ENCODE results near the gene RGMB. TPM values are rescaled to one million over a fixed set of nuclear protein-coding genes. Genes with fewer than 3 reads are reported as not detected.
A peak's percentile ranks its signal among the peaks of the same experiment; 100 is the strongest.

Gene RGMB
- total and polyA plus RNA-seq, 2 experiments from 2014 or later, result 145 to 201 TPM

DNA sequence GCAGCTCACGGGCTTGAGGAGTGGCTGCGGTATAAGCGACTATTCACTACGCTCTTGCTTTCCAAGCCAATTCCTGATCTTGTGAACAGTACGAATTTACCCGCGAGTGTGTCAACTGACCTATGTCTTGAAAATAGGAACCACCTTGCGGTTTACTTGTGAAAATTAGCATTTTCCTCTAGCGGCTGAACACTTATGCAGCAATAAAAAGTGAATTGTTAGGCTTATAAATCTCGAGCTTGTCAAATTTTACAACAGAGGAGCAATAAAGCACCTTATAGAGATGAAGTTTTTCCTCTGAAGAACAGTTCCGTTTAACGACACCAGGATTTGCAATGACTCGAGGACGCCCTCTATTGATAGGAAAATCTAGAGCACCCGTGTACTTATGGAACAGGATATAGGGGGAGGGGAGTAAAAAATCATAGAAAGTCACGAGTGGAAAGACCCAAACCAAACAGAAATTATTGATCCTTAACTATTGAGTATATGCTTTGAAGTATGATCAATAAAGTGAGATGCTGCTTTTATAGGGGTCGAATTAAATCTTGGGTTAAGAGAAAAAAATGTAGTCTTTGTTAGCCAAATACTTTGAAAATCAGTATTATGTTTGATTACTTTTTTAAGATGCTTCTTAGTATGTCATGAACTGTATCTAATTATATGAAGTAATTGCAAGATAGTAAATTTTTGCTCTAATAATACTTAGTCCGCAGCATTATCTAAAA lies 1.9 kb upstream of the RGMB start:
- no peaks in the 10 kb centered on the region for H3K9me2 ChIP-seq (ENCODE audit: insufficient read depth)
- in situ Hi-C loops (cut with MboI), result no loop called here
- peak overlapping the region; percentile 99 for H3K4me3 ChIP-seq
- peaks cover 11% of the 10 kb centered on the region; the same call in 1 of the 2 replicates for H3K4me1 ChIP-seq (ENCODE audit: insufficient read depth)
- H3K9ac ChIP-seq, result peak overlapping the region; percentile 100
- no peaks in the 10 kb centered on the region for H3K9me3 ChIP-seq (ENCODE audit: low read depth)
- no peak overlapping the region for H2AFZ ChIP-seq
- WGBS, 2 experiments (ENCODE audit: low coverage in 1 of 2, low lambda C conversion rate in 2 of 2, missing lambda C conversion rate in 2 of 2), result 4% methylated on average over 18 of the region's 18 CpGs
- peak overlapping the region; percentile 99 for H3K4me2 ChIP-seq (ENCODE audit: unreplicated experiment)
- peak overlapping the region; percentile 94 for H3K27ac ChIP-seq
- peaks cover 44% of the 10 kb centered on the region for H3K36me3 ChIP-seq (ENCODE audit: low read depth)
- H4K20me1 ChIP-seq (ENCODE audit: insufficient read depth), result peaks cover 10% of the 10 kb centered on the region; the same call in 1 of the 2 replicates
- TF ChIP-seq EZH2phosphoT487 (IDR thresholded peaks at IDR 0.05; ENCODE audit: insufficient read depth, low read depth), result no peak
- no peak for TF ChIP-seq EZH2 (IDR thresholded peaks at IDR 0.05; ENCODE audit: insufficient read depth, poor library complexity, severe bottlenecking)
- peaks cover 73% of the 10 kb centered on the region for H3K79me2 ChIP-seq (ENCODE audit: insufficient read depth)
- peaks cover 58% of the 10 kb centered on the region for H3F3A ChIP-seq (ENCODE audit: insufficient read depth)
- DNase-seq, result peak; percentile 90
- H3K27me3 ChIP-seq (replicated peaks; ENCODE audit: insufficient read depth), result no peaks in the 10 kb centered on the region

DNA sequence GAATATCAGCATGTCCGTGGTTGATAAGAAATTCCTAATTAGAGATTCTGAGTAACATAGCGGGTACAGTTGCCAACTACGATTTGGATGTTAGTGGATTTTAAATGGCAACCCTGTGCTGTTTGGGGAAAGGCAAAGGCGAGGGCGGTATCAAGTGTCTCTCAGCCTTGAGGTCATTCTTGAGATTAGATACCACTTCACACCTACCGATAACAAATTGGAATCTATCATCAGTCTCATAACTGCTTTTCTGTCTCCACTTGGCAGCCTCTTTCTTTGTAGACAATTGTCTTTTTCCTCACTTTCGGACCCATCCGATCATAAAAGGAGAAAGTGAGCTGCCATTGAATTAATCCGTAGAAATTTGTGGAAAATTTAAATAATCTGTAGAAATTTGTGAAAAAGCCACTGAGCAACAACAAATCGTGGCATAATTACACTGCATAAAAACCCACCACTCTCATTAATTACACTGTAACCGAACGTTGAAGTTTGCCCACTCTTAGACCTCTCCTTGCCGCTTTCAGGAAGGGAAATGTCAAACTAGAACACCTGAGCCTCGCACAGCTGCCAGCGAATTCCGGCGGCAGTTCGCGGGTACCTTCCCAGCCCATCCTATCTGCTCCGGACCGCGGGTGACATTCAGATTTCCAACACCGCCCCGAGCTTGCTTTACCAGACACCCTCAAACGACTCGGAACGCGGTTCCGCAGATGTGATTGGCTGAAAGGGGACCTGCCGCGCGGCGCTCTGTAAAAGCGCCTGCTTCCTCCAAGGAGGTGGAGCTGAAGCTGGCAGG lies 849 bp upstream of the RGMB start:
- H2AFZ ChIP-seq, result no peak overlapping the region
- peak overlapping the region; percentile 94 for H3K27ac ChIP-seq
- no peak for TF ChIP-seq EZH2 (IDR thresholded peaks at IDR 0.05; ENCODE audit: insufficient read depth, poor library complexity, severe bottlenecking)
- no peak for TF ChIP-seq EZH2phosphoT487 (IDR thresholded peaks at IDR 0.05; ENCODE audit: insufficient read depth, low read depth)
- peak; percentile 56 for DNase-seq
- H3K4me1 ChIP-seq (ENCODE audit: insufficient read depth), result peaks cover 11% of the 10 kb centered on the region
- H3K4me3 ChIP-seq, result peak overlapping the region; percentile 99
- WGBS, 2 experiments (ENCODE audit: low coverage in 1 of 2, low lambda C conversion rate in 2 of 2, missing lambda C conversion rate in 2 of 2), result 6 to 7% methylated on average over 34 of the region's 34 CpGs
- no peaks in the 10 kb centered on the region for H3K27me3 ChIP-seq (replicated peaks; ENCODE audit: insufficient read depth)
- H3F3A ChIP-seq (ENCODE audit: insufficient read depth), result peaks cover 63% of the 10 kb centered on the region
- in situ Hi-C loops (cut with MboI), result no loop called here
- peaks cover 19% of the 10 kb centered on the region for H4K20me1 ChIP-seq (ENCODE audit: insufficient read depth)
- peak overlapping the region; percentile 99 for H3K4me2 ChIP-seq (ENCODE audit: unreplicated experiment)
- H3K9me2 ChIP-seq (ENCODE audit: insufficient read depth), result no peaks in the 10 kb centered on the region
- peaks cover 54% of the 10 kb centered on the region for H3K36me3 ChIP-seq (ENCODE audit: low read depth)
- peak overlapping the region; percentile 100 for H3K9ac ChIP-seq
- peaks cover 84% of the 10 kb centered on the region for H3K79me2 ChIP-seq (ENCODE audit: insufficient read depth)
- no peaks in the 10 kb centered on the region for H3K9me3 ChIP-seq (ENCODE audit: low read depth)

DNA sequence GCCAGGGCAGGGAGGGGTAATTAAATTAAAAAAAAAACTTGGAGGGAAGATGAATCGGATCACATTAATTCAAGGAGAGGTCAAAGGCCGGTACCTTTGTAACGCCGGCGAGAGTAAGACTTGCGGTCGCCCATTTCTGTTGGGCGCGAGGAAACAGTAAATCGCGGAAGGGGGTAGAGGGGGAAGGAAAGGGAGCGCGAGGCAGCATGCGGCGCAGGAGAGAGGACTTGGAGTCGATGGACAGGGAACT lies 324 bp upstream of the RGMB start:
- WGBS, 2 experiments (ENCODE audit: low coverage in 1 of 2, low lambda C conversion rate in 2 of 2, missing lambda C conversion rate in 2 of 2), result 1% methylated on average over 16 of the region's 16 CpGs
- peaks cover 64% of the 10 kb centered on the region for H3F3A ChIP-seq (ENCODE audit: insufficient read depth)
- no peaks in the 10 kb centered on the region for H3K27me3 ChIP-seq (replicated peaks; ENCODE audit: insufficient read depth)
- no peak overlapping the region for H2AFZ ChIP-seq
- H3K36me3 ChIP-seq (ENCODE audit: low read depth), result peaks cover 60% of the 10 kb centered on the region
- no peaks in the 10 kb centered on the region for H3K9me2 ChIP-seq (ENCODE audit: insufficient read depth)
- TF ChIP-seq EZH2 (IDR thresholded peaks at IDR 0.05; ENCODE audit: insufficient read depth, poor library complexity, severe bottlenecking) (no peak), EZH2phosphoT487 (IDR thresholded peaks at IDR 0.05; ENCODE audit: insufficient read depth, low read depth) (no peak)
- in situ Hi-C loops (cut with MboI), result no loop called here
- H3K27ac ChIP-seq, result peak overlapping the region; percentile 94
- DNase-seq, result no peak
- H4K20me1 ChIP-seq (ENCODE audit: insufficient read depth), result peaks cover 21% of the 10 kb centered on the region
- H3K4me3 ChIP-seq, result peak overlapping the region; percentile 99
- H3K4me1 ChIP-seq (ENCODE audit: insufficient read depth), result peaks cover 12% of the 10 kb centered on the region; the same call in 1 of the 2 replicates
- H3K9me3 ChIP-seq (ENCODE audit: low read depth), result no peaks in the 10 kb centered on the region
- peaks cover 89% of the 10 kb centered on the region for H3K79me2 ChIP-seq (ENCODE audit: insufficient read depth)
- H3K4me2 ChIP-seq (ENCODE audit: unreplicated experiment), result peak overlapping the region; percentile 99
- H3K9ac ChIP-seq, result peak overlapping the region; percentile 100

DNA sequence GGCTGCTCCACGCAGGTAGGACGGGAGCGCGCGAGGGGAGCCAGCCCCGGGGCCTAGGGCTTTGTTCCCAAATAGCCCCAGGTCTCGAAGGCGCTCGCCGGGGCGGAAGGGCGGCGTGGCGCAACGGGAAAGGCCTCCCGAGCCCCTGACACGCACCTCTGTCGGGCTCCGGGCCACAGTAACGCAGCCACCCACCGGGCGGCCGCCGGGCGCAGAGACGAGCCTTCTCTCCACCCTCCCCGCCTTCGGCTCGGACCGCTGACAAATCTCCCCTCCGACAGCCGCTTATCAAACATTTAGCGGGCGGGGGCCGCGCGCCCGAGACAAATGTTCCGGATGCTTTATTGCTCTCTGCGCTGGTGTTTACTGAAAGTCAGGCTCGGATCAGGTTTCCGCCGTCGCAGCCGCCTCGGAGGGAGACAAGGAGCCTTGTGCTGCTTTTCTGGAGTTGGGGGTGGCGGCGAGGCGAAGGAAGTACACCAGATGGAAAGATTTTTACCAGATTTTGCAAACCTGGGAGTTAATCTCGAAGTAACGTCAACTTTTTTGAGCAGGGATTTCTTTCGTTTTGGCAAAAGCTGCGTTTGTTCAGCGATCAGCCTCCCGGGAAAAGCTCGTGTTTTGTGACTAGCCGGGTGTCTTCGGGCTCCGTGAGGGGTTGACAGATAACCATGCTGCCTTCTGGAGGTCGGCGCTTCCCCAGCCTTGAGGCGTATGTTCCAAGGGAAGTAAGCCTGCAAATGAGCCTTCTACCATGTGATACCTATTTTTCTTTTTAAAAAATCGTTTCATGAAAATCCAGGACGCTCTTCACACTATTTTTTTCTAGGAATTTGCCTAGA lies 950 bp downstream of the RGMB start:
- no peaks in the 10 kb centered on the region for H3K27me3 ChIP-seq (replicated peaks; ENCODE audit: insufficient read depth)
- peaks cover 33% of the 10 kb centered on the region for H4K20me1 ChIP-seq (ENCODE audit: insufficient read depth)
- H3K4me3 ChIP-seq, result peak overlapping the region; percentile 99
- H3K27ac ChIP-seq, result peak overlapping the region; percentile 94
- H2AFZ ChIP-seq, result no peak overlapping the region
- peaks cover 73% of the 10 kb centered on the region for H3F3A ChIP-seq (ENCODE audit: insufficient read depth)
- H3K4me1 ChIP-seq (ENCODE audit: insufficient read depth), result peaks cover 25% of the 10 kb centered on the region
- no peaks in the 10 kb centered on the region for H3K9me3 ChIP-seq (ENCODE audit: low read depth)
- TF ChIP-seq EZH2 (IDR thresholded peaks at IDR 0.05; ENCODE audit: insufficient read depth, poor library complexity, severe bottlenecking), result no peak
- no peak for TF ChIP-seq EZH2phosphoT487 (IDR thresholded peaks at IDR 0.05; ENCODE audit: insufficient read depth, low read depth)
- WGBS, 2 experiments (ENCODE audit: low coverage in 1 of 2, low lambda C conversion rate in 2 of 2, missing lambda C conversion rate in 2 of 2), result 1 to 2% methylated on average over 61 of the region's 64 CpGs
- peak; percentile 72 for DNase-seq
- H3K9me2 ChIP-seq (ENCODE audit: insufficient read depth), result no peaks in the 10 kb centered on the region
- peak overlapping the region; percentile 100 for H3K9ac ChIP-seq
- in situ Hi-C loops (cut with MboI), result loop anchor here (25.0 kb wide), 1 partner anchor 1237 kb away; no protein-coding TSS in a partner anchor
- peaks cover 94% of the 10 kb centered on the region for H3K79me2 ChIP-seq (ENCODE audit: insufficient read depth)
- peak overlapping the region; percentile 88 for H3K4me2 ChIP-seq (ENCODE audit: unreplicated experiment)
- H3K36me3 ChIP-seq (ENCODE audit: low read depth), result peaks cover 72% of the 10 kb centered on the region
